Astrocyte (in vitro differentiated cells and primary cell): Measurements from ENCODE around the gene SSU72.

ENCODE experiments used
- CTCF ChIP-seq: IDR thresholded peaks from 2 replicates; pipeline ENCODE4 v1.5.1; 2011; ENCODE audit warnings: low read depth, mild to moderate bottlenecking, inconsistent platforms, low read length, moderate library complexity; ENCODE audit not compliant: insufficient read depth
- EZH2 ChIP-seq: IDR thresholded peaks from 2 replicates; pipeline ENCODE4 v1.6.1; 2012; ENCODE audit warnings: mild to moderate bottlenecking, low read length, inconsistent platforms; ENCODE audit not compliant: insufficient read depth

GRCh38 chr1:1511533-1512285 lies 63.0 kb downstream of the SSU72 start, which contains the start of gene ATAD3A:
- no peak for TF ChIP-seq CTCF
- no peak for TF ChIP-seq EZH2
